Esophagus squamous epithelium (tissue), 5 donors: ENCODE data around the gene KIF1B. TPM values are rescaled to one million over a fixed set of nuclear protein-coding genes. Genes with fewer than 3 reads are reported as not detected.
A peak's percentile ranks its signal among the peaks of the same experiment; 100 is the strongest.

Experiments
- DNase-seq: peaks from one replicate; lab custom pipeline; 2025; lab: John Stamatoyannopoulos, UW
- H3K27ac ChIP-seq, 4 donors: fragments of 200-600 bp; sonication (generic); one replicate each; pipeline ENCODE4 v1.5.1; 2016 to 2019; ENCODE audit warnings: mild to moderate bottlenecking in 1 of 4
- H3K27me3 ChIP-seq, 4 donors: fragments of 200-600 bp; sonication (generic); 1 replicate in 3 of 4; 2 replicates in 1 of 4; pipeline versions ENCODE4 v1.5.1 to v1.6.0; 2017 to 2021; ENCODE audit warnings: antibody characterized with exemption in 1 of 4
- H3K36me3 ChIP-seq, 3 donors: fragments of 200-600 bp; sonication (generic); one replicate each; pipeline ENCODE4 v1.5.1; 2016 to 2019
- H3K4me1 ChIP-seq, 3 donors: fragments of 200-600 bp; sonication (generic); one replicate each; pipeline ENCODE4 v1.5.1; 2017 to 2019
- H3K4me3 ChIP-seq, 4 donors: fragments of 200-600 bp; sonication (generic); 1 replicate in 3 of 4; 2 replicates in 1 of 4; pipeline ENCODE4 v1.5.1; 2016 to 2019; ENCODE audit warnings: mild to moderate bottlenecking in 2 of 4, moderate library complexity in 1 of 4
- H3K9me3 ChIP-seq, 3 donors: fragments of 200-600 bp; sonication (generic); one replicate each; pipeline ENCODE4 v1.5.1; 2016 to 2019
- POLR2A ChIP-seq, 4 donors: fragments of 450-650 bp; IDR thresholded peaks; one replicate each; pipeline ENCODE4 v1.6.1; 2017; ENCODE audit warnings: antibody characterized with exemption in 4 of 4, mild to moderate bottlenecking in 4 of 4, moderate library complexity in 3 of 4
- WGBS, 2 donors: methylation state at CpG; one replicate each; pipeline ENCODE4 v1.1.5; 2018; 5-methylcytosine and 5-hydroxymethylcytosine counted together
- intact Hi-C: fragments of 100-400 bp; cut with DNase I; formaldehyde crosslinking; loops from one replicate; pipeline ENCODE4 v1.15.0; 2022
- total RNA-seq, 4 donors: library from RNA; depleted of rRNA; stranded (reverse); fragments of >200 nt; gene quantifications; one replicate each; pipeline ENCODE4 v1.1.0, GENCODE V29; 2016
- TF ChIP-seq, protein P1 (sequence below), 6 experiments: fragments of 450-650 bp in 4 of 6; fragments of 200-600 bp in 2 of 6; sonication (generic) in 2 of 6; IDR thresholded peaks; one replicate each; pipeline ENCODE4 v1.5.1; 2016 to 2019; ENCODE audit warnings: antibody characterized with exemption in 6 of 6, mild to moderate bottlenecking in 4 of 6, moderate library complexity in 4 of 6
- donor health status: DM: yes; HTN: yes; CAD: no.

KIF1B gene, protein sequence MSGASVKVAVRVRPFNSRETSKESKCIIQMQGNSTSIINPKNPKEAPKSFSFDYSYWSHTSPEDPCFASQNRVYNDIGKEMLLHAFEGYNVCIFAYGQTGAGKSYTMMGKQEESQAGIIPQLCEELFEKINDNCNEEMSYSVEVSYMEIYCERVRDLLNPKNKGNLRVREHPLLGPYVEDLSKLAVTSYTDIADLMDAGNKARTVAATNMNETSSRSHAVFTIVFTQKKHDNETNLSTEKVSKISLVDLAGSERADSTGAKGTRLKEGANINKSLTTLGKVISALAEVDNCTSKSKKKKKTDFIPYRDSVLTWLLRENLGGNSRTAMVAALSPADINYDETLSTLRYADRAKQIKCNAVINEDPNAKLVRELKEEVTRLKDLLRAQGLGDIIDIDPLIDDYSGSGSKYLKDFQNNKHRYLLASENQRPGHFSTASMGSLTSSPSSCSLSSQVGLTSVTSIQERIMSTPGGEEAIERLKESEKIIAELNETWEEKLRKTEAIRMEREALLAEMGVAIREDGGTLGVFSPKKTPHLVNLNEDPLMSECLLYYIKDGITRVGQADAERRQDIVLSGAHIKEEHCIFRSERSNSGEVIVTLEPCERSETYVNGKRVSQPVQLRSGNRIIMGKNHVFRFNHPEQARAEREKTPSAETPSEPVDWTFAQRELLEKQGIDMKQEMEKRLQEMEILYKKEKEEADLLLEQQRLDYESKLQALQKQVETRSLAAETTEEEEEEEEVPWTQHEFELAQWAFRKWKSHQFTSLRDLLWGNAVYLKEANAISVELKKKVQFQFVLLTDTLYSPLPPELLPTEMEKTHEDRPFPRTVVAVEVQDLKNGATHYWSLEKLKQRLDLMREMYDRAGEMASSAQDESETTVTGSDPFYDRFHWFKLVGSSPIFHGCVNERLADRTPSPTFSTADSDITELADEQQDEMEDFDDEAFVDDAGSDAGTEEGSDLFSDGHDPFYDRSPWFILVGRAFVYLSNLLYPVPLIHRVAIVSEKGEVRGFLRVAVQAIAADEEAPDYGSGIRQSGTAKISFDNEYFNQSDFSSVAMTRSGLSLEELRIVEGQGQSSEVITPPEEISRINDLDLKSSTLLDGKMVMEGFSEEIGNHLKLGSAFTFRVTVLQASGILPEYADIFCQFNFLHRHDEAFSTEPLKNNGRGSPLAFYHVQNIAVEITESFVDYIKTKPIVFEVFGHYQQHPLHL (N-terminal part only)
- total RNA-seq: 10 to 100 TPM; 27.1 to 40.6 (median 38.1) TPM

DNA sequence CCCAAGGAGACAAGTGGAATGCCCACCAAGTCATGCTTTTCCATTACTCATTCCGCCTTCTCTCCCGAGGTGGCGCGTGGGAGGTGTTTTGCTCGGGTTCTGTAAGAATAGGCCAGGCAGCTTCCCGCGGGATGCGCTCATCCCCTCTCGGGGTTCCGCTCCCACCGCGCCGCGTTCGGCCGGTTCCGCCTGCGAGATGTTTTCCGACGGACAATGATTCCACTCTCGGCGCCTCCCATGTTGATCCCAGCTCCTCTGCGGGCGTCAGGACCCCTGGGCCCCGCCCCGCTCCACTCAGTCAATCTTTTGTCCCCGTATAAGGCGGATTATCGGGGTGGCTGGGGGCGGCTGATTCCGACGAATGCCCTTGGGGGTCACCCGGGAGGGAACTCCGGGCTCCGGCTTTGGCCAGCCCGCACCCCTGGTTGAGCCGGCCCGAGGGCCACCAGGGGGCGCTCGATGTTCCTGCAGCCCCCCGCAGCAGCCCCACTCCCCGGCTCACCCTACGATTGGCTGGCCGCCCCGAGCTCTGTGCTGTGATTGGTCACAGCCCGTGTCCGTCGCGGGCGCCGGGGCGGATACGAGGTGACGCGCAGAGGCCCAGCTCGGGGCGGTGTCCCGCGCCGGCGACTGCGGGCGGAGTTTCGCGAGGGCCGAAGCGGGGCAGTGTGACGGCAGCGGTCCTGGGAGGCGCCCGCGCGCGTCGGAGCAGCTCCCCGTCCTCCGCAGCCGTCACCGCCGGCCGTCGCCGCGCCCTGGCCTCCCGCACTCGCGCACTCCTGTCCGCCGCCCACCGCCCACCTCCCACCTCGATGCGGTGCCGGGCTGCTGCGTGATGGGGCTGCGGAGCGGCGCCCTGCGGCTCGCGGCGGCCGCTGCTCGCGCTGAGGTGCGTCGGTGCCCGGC lies at the start of gene KIF1B:
KIF1B (plus strand) TSS at position 666 of the 906 bp plus-strand sequence. CDS start 21,759 bp downstream, outside the sequence.
- peaks cover 5 to 45% (median 17%) of the 10 kb centered on the region in 3 donors for H3K4me1 ChIP-seq
- intact Hi-C loops: loop anchor here (10.0 kb wide), 2 partner anchors 125 to 225 kb away; partner anchors contain the start of gene CENPS
- H3K4me3 ChIP-seq: peak within 1 kb of the TSS; percentile 89 to 96 (median 90)
- 0 to 1% methylated on average over 21 of the region's 107 CpGs for WGBS, 2 donors
- DNase-seq: peak; percentile 84
- TF ChIP-seq, protein P1, sequence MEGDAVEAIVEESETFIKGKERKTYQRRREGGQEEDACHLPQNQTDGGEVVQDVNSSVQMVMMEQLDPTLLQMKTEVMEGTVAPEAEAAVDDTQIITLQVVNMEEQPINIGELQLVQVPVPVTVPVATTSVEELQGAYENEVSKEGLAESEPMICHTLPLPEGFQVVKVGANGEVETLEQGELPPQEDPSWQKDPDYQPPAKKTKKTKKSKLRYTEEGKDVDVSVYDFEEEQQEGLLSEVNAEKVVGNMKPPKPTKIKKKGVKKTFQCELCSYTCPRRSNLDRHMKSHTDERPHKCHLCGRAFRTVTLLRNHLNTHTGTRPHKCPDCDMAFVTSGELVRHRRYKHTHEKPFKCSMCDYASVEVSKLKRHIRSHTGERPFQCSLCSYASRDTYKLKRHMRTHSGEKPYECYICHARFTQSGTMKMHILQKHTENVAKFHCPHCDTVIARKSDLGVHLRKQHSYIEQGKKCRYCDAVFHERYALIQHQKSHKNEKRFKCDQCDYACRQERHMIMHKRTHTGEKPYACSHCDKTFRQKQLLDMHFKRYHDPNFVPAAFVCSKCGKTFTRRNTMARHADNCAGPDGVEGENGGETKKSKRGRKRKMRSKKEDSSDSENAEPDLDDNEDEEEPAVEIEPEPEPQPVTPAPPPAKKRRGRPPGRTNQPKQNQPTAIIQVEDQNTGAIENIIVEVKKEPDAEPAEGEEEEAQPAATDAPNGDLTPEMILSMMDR (IDR thresholded peaks at IDR 0.05): peak; percentile 95 to 99 (median 98)
- TF ChIP-seq POLR2A (IDR thresholded peaks at IDR 0.05): peak in 3 of 4 donors; percentile 96 to 99 (median 98)
- peak within 1 kb of the TSS; percentile 94 to 100 (median 100) for H3K27ac ChIP-seq
- no peaks in the 10 kb centered on the region for H3K36me3 ChIP-seq
- no peaks in the 10 kb centered on the region for H3K27me3 ChIP-seq
- no peaks in the 10 kb centered on the region for H3K9me3 ChIP-seq

DNA sequence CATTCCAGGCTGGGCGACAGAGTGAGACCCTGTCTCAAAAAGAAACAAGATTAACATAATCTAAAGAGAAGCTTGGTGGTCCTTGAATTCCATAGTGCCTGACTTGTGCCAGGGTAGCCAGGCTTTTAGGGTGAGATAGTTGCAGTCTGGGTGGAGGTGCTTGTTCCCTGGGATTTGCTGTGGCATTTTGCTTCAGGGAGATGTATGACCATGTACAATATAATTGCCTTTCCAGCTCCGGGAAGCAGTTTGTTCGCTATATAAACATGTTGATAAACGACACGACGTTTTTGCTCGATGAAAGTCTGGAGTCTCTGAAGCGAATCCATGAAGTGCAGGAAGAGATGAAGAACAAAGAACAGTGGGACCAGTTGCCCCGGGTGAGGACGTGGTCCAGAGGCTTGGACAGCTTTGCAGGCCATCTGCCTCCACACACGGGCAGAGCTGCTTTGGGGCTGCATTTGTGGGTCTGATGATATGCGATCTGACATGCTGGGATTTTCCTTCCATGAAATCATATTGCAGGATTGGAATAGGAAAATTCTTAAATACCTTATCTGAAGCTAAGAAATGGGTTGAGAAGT lies 49.4 kb upstream of the KIF1B start:
- no peak overlapping the region for H3K4me3 ChIP-seq
- peak overlapping the region in 3 of 4 donors; percentile 14 to 64 (median 36) for H3K27ac ChIP-seq
- intact Hi-C loops: no loop called here

DNA sequence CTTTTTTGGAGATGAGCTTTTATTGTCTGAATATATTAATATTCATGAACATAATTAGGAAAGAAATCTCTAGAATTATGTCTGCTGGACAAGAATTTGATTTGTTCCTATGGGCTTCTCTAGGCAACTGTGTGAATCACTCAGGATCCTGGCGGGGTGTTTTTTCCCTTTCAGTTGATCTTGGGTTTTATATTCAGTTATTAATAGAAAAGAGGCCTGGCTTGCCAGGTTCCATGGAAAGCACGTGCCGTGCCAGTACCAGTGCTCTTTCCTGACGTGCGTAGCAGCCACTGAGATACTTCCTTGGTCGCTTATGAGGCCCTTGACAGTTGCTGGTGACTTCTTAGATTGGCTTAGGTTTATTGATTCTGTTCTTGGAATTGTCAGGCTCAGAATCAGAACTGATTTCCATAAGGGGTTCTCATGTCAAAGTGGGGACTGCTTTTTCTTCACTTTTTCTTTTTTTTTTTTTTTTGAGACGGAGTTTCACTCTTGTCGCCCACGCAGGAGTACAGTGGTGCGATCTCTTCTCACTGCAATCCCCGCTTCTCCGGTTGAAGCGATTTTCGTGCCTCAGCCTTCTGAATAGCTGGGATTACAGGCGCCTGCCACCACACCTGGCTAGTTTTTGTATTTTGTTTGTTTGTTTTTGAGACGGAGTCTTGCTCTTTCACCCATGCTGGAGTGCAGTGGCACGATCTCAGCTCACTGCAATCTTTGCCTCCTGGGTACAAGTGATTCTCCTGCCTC lies 48.7 kb upstream of the KIF1B start:
- Histone ChIP-seq H3K27me3 (no peaks in the 10 kb centered on the region), H3K36me3 (peaks cover 18 to 100% (median 22%) of the 10 kb centered on the region in 3 donors), H3K4me1 (no peaks in the 10 kb centered on the region), H3K4me3 (no peak overlapping the region), H3K9me3 (no peaks in the 10 kb centered on the region), H3K27ac (peak overlapping the region in 3 of 4 donors; percentile 14 to 64 (median 36))
- TF ChIP-seq, protein P1 (IDR thresholded peaks at IDR 0.05): no peak
- TF ChIP-seq POLR2A (IDR thresholded peaks at IDR 0.05): no peak
- no peak for DNase-seq
- 84% methylated on average over 17 of the region's 17 CpGs for WGBS, 2 donors
- intact Hi-C loops: no loop called here

More for the DNA sequence above, 49.4 kb upstream of the KIF1B start:
- H3K27me3 ChIP-seq: no peaks in the 10 kb centered on the region
- no peaks in the 10 kb centered on the region for H3K4me1 ChIP-seq
- no peak for DNase-seq
- WGBS, 2 donors: 72 to 78% methylated on average over 11 to 12 of the region's 12 CpGs
- H3K9me3 ChIP-seq: no peaks in the 10 kb centered on the region
- TF ChIP-seq, protein P1 (IDR thresholded peaks at IDR 0.05): no peak
- no peak for TF ChIP-seq POLR2A (IDR thresholded peaks at IDR 0.05)
- H3K36me3 ChIP-seq: peaks cover 12 to 100% (median 17%) of the 10 kb centered on the region in 3 donors
